GM21529 (cell line): ENCODE measurements around the gene GLI3.

Source experiments
- ATAC-seq: cut with Tn5 transposase; IDR thresholded peaks from one replicate; pipeline ENCODE4 v1.9.1; 2021; ENCODE audit not compliant: unreplicated experiment

The GLI3 gene

GRCh38 chr7:42180806-42181205 lies 56.2 kb downstream of the GLI3 start:
- ATAC-seq: no peak

GRCh38 chr7:42176724-42177101 lies 60.3 kb downstream of the GLI3 start:
- ATAC-seq: no peak

- no peak for ATAC-seq
Measured at GRCh38 chr7:42175834-42176723, 60.9 kb downstream of the GLI3 start.

GRCh38 chr7:42174391-42174912 lies 62.6 kb downstream of the GLI3 start:
- no peak for ATAC-seq

- no peak for ATAC-seq
Measured at GRCh38 chr7:42170724-42171123, 66.3 kb downstream of the GLI3 start.

GRCh38 chr7:42168512-42168911 lies 68.5 kb downstream of the GLI3 start:
- no peak for ATAC-seq

- no peak for ATAC-seq
Measured at GRCh38 chr7:42167631-42168236, 69.3 kb downstream of the GLI3 start.

GRCh38 chr7:42167206-42167605 lies 69.8 kb downstream of the GLI3 start:
- no peak for ATAC-seq

- ATAC-seq: no peak
Measured at GRCh38 chr7:42164881-42165428, 72.1 kb downstream of the GLI3 start.

GRCh38 chr7:42162560-42163325 lies 74.3 kb downstream of the GLI3 start:
- no peak for ATAC-seq

- ATAC-seq: no peak
Measured at GRCh38 chr7:42161719-42162118, 75.3 kb downstream of the GLI3 start.

GRCh38 chr7:42161110-42161509 lies 75.9 kb downstream of the GLI3 start:
- no peak for ATAC-seq

- ATAC-seq: no peak
Measured at GRCh38 chr7:42159130-42159529, 77.9 kb downstream of the GLI3 start.

GRCh38 chr7:42156967-42157721 lies 79.9 kb downstream of the GLI3 start:
- no peak for ATAC-seq

- no peak for ATAC-seq
Measured at GRCh38 chr7:42156291-42156865, 80.6 kb downstream of the GLI3 start.

GRCh38 chr7:42155584-42156290 lies 81.3 kb downstream of the GLI3 start:
- no peak for ATAC-seq

- ATAC-seq: no peak
Measured at GRCh38 chr7:42154173-42154572, 82.8 kb downstream of the GLI3 start.

- ATAC-seq: no peak
Measured at GRCh38 chr7:42152329-42153205, 84.4 kb downstream of the GLI3 start.

GRCh38 chr7:42151309-42151708 lies 85.7 kb downstream of the GLI3 start:
- ATAC-seq: no peak
